HCT116 (cell line): ENCODE data around the gene FHIT. TPM values are rescaled to one million over a fixed set of nuclear protein-coding genes. Genes with fewer than 3 reads are reported as not detected.

Experiments
- ATAC-seq: fragments of 200-7000 bp; cut with Tn5 transposase; 2 replicates; pipeline ENCODE4 v1.9.1; 2020; ENCODE audit warnings: mild to moderate bottlenecking, moderate library complexity
- BruUV-seq: library from RNA; stranded (reverse); fragments of 400-500 nt; replicated peaks from 2 replicates; lab custom pipeline; 2021; lab: Mats Ljungman, UMichigan
- CTCF ChIA-PET: fragments of 300-600 bp; sonication (Branson Sonifier 250); formaldehyde crosslinking; loops from one replicate; lab custom pipeline; 2021; ENCODE audit warnings: antibody characterized with exemption; lab: Charles Lee
- POLR2A ChIA-PET: fragments of 300-600, 350-600 bp; sonication (Branson Sonifier 250); formaldehyde crosslinking; loops from one replicate; lab custom pipeline; 2021; ENCODE audit warnings: antibody characterized with exemption; lab: Charles Lee
- RAD21 ChIA-PET, 2 experiments: fragments of 300-600 bp; sonication (Branson Sonifier 250); formaldehyde crosslinking; loops; one replicate each; lab custom pipeline; 2023; ENCODE audit warnings: low total read pairs in 2 of 2; ENCODE audit not compliant: uncharacterized antibody in 2 of 2, unreplicated experiment in 2 of 2, low non-redundant PET in 1 of 2; lab: Charles Lee
- DNase-seq: peaks from one replicate; pipeline ENCODE4 v3.0.0-alpha.2; 2010; ENCODE audit warnings: low read depth, low spot score
- H2AFZ ChIP-seq: fragments of 200-600 bp; shearing (Covaris generic), sonication (generic); 2 replicates; pipeline ENCODE4 v1.6.1; 2017; ENCODE audit warnings: low read depth, mixed run types, mixed read lengths, antibody characterized with exemption, low read length; ENCODE audit not compliant: poor library complexity, severe bottlenecking
- H3K27ac ChIP-seq: 2 replicates; pipeline ENCODE4 v1.5.1; 2012; ENCODE audit warnings: low read depth, low read length
- H3K27me3 ChIP-seq: fragments of 200-600 bp; sonication (generic); 2 replicates; pipeline ENCODE4 v1.6.1; 2016; ENCODE audit warnings: mixed run types, low read length, mixed read lengths; ENCODE audit not compliant: insufficient read depth
- H3K36me3 ChIP-seq, 2 experiments: fragments of 200-500 bp in 1 of 2; fragments of 200-600 bp in 1 of 2; sonication (Bioruptor generic) in 1 of 2; sonication (generic) in 1 of 2; 2 replicates each; pipeline versions ENCODE4 v1.5.1 to v1.6.1; 2014 to 2016; ENCODE audit warnings: low read length in 2 of 2, inconsistent platforms in 1 of 2, mixed read lengths in 1 of 2, mixed run types in 1 of 2; ENCODE audit not compliant: insufficient read depth in 2 of 2, control insufficient read depth in 1 of 2
- H3K4me1 ChIP-seq, 2 experiments: fragments of 200-600 bp in 1 of 2; sonication (generic) in 1 of 2; 2 replicates each; pipeline versions ENCODE4 v1.5.1 to v1.6.1; 2012 to 2017; ENCODE audit warnings: low read length in 2 of 2, inconsistent platforms in 1 of 2, mild to moderate bottlenecking in 1 of 2, mixed read lengths in 1 of 2, mixed run types in 1 of 2, moderate library complexity in 1 of 2; ENCODE audit not compliant: insufficient read depth in 2 of 2, control insufficient read depth in 1 of 2
- H3K4me2 ChIP-seq: fragments of 200-600 bp; sonication (generic); 2 replicates; pipeline ENCODE4 v1.6.1; 2017; ENCODE audit warnings: mixed run types, low read length, mixed read lengths
- H3K4me3 ChIP-seq, 2 experiments: fragments of 200-600 bp in 1 of 2; sonication (generic) in 1 of 2; replicated peaks in 1 of 2; 2 replicates each; pipeline ENCODE4 v1.5.1; 2011 to 2016; ENCODE audit warnings: low read length in 2 of 2, control low read depth in 1 of 2, low read depth in 1 of 2, mild to moderate bottlenecking in 1 of 2, mixed read lengths in 1 of 2, mixed run types in 1 of 2
- H3K79me2 ChIP-seq: fragments of 200-600 bp; sonication (generic); 2 replicates; pipeline ENCODE4 v1.6.1; 2017; ENCODE audit warnings: mild to moderate bottlenecking, mixed run types, low read length, moderate library complexity, mixed read lengths; ENCODE audit not compliant: insufficient read depth
- H3K9ac ChIP-seq: fragments of 200-600 bp; sonication (generic); 2 replicates; pipeline ENCODE4 v1.6.1; 2016; ENCODE audit warnings: low read length, mixed read lengths
- H3K9me2 ChIP-seq: fragments of 200-600 bp; sonication (generic), shearing (Covaris generic); 2 replicates; pipeline ENCODE4 v1.6.1; 2017; ENCODE audit warnings: mixed run types, mild to moderate bottlenecking, moderate library complexity; ENCODE audit not compliant: insufficient read depth
- H3K9me3 ChIP-seq, 2 experiments: fragments of 200-500 bp in 1 of 2; fragments of 200-600 bp in 1 of 2; sonication (Bioruptor generic) in 1 of 2; sonication (generic) in 1 of 2; 2 replicates each; pipeline ENCODE4 v1.6.1; 2014 to 2017; ENCODE audit warnings: low read length in 2 of 2, mixed read lengths in 2 of 2, inconsistent platforms in 1 of 2, low read depth in 1 of 2, mild to moderate bottlenecking in 1 of 2, mixed run types in 1 of 2, moderate library complexity in 1 of 2; ENCODE audit not compliant: control insufficient read depth in 1 of 2, insufficient read depth in 1 of 2
- H4K20me1 ChIP-seq: fragments of 200-600 bp; sonication (generic), shearing (Covaris generic); 2 replicates; pipeline ENCODE4 v1.6.1; 2017; ENCODE audit warnings: mixed run types, mild to moderate bottlenecking, moderate library complexity; ENCODE audit not compliant: insufficient read depth
- CEBPB ChIP-seq: IDR thresholded peaks from 2 replicates; pipeline ENCODE4 v1.6.1; 2012; ENCODE audit warnings: low read depth
- CTCF ChIP-seq, 3 experiments: fragments of 200-600 bp in 1 of 3; sonication (generic) in 1 of 3; IDR thresholded peaks in 2 of 3; conservative IDR thresholded peaks in 1 of 3; 2 replicates each; pipeline ENCODE4 v1.5.1; 2012 to 2017; ENCODE audit warnings: low read depth in 2 of 3, low read length in 2 of 3, antibody characterized with exemption in 1 of 3, borderline replicate concordance in 1 of 3, control low read depth in 1 of 3, mild to moderate bottlenecking in 1 of 3, mixed read lengths in 1 of 3, mixed run types in 1 of 3, moderate library complexity in 1 of 3; ENCODE audit not compliant: insufficient read depth in 1 of 3
- EGR1 ChIP-seq: IDR thresholded peaks from 2 replicates; pipeline ENCODE4 v1.6.1; 2012; ENCODE audit warnings: low read depth
- ELF1 ChIP-seq: IDR thresholded peaks from 2 replicates; pipeline ENCODE4 v1.6.1; 2012; ENCODE audit warnings: low read depth, borderline replicate concordance
- EZH2 ChIP-seq: fragments of 200-600 bp; sonication (generic); IDR thresholded peaks from 2 replicates; pipeline ENCODE4 v1.6.1; 2017; ENCODE audit warnings: antibody characterized with exemption, mixed run types
- EZH2phosphoT487 ChIP-seq: fragments of 200-600 bp; IDR thresholded peaks from 2 replicates; pipeline ENCODE4 v1.6.1; 2018; ENCODE audit warnings: antibody characterized with exemption, borderline replicate concordance
- FOSL1 ChIP-seq: IDR thresholded peaks from 2 replicates; pipeline ENCODE4 v1.6.1; 2012; ENCODE audit warnings: low read depth
- MAX ChIP-seq: IDR thresholded peaks from 2 replicates; pipeline ENCODE4 v1.6.1; 2012
- POLR2A ChIP-seq: IDR thresholded peaks from 2 replicates; pipeline ENCODE4 v1.7.0; 2011; ENCODE audit warnings: borderline replicate concordance; ENCODE audit not compliant: insufficient read depth, insufficient read length; ENCODE audit errors: extremely low read depth
- POLR2AphosphoS5 ChIP-seq: IDR thresholded peaks from 2 replicates; pipeline ENCODE4 v1.6.1; 2011; ENCODE audit warnings: mild to moderate bottlenecking, low read depth, low read length, moderate library complexity
- RAD21 ChIP-seq: IDR thresholded peaks from 2 replicates; pipeline ENCODE4 v1.6.1; 2012; ENCODE audit warnings: low read depth, mild to moderate bottlenecking
- REST ChIP-seq: IDR thresholded peaks from 2 replicates; pipeline ENCODE4 v1.6.1; 2012; ENCODE audit warnings: low read depth
- SIN3A ChIP-seq: IDR thresholded peaks from 2 replicates; pipeline ENCODE4 v1.6.1; 2012; ENCODE audit warnings: low read depth
- SP1 ChIP-seq: IDR thresholded peaks from 2 replicates; pipeline ENCODE4 v1.6.1; 2012; ENCODE audit warnings: low read depth
- SRF ChIP-seq: IDR thresholded peaks from 2 replicates; pipeline ENCODE4 v1.6.1; 2012; ENCODE audit warnings: low read depth
- TCF7L2 ChIP-seq: IDR thresholded peaks from 2 replicates; pipeline ENCODE4 v1.7.0; 2011; ENCODE audit warnings: borderline replicate concordance, inconsistent platforms; ENCODE audit not compliant: insufficient read depth, insufficient read length; ENCODE audit errors: extremely low read depth
- YY1 ChIP-seq: IDR thresholded peaks from 2 replicates; pipeline ENCODE4 v1.6.1; 2011; ENCODE audit warnings: low read length, low read depth, moderate library complexity, mild to moderate bottlenecking; ENCODE audit not compliant: insufficient replicate concordance; ENCODE audit errors: extremely low read depth
- ZFX ChIP-seq: fragments of 450-650 bp; IDR thresholded peaks from 2 replicates; pipeline ENCODE4 v1.6.1; 2017
- ZNF274 ChIP-seq: fragments of 200-500 bp; sonication (Bioruptor generic); IDR thresholded peaks from 2 replicates; pipeline ENCODE4 v1.6.1; 2014; ENCODE audit warnings: mild to moderate bottlenecking, low read depth, low read length, inconsistent platforms
- intact Hi-C: fragments of 100-400 bp; cut with micrococcal nuclease; formaldehyde crosslinking; loops from 2 replicates; pipeline ENCODE4 v1.10.0; 2022
- total RNA-seq: library from RNA; stranded (reverse); gene quantifications from one replicate; pipeline ENCODE4 v1.2.1, GENCODE V29; 2021; ENCODE audit not compliant: unreplicated experiment
- TF ChIP-seq, protein P1 (sequence below): IDR thresholded peaks from 2 replicates; pipeline ENCODE4 v1.6.1; 2012

The FHIT gene
- total RNA-seq, 1 experiment from 2014 or later = 20.1 TPM

DNA sequence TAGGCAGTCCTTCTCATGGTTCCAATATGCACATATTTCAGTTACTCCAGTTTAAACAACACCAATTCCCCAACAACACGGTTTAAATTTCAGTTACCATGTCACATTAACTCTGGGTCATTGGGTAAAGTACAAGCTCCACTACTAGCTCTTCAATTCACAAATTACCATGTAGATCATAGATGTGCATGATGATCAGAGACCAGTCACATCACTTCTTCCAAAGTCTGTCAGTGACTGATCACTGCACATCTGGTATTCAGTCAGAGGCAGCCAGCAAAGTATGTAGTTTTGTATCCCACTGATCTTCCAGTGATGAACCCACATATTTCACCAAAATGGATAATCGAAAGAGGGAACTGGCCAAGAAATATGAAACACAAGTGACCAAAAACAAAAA, 1223.0 kb downstream of the FHIT start (continued):
- TF ChIP-seq MAX (no peak), POLR2AphosphoS5 (no peak), EZH2phosphoT487 (no peak), ZFX (no peak), SIN3A (no peak), SP1 (no peak)

DNA sequence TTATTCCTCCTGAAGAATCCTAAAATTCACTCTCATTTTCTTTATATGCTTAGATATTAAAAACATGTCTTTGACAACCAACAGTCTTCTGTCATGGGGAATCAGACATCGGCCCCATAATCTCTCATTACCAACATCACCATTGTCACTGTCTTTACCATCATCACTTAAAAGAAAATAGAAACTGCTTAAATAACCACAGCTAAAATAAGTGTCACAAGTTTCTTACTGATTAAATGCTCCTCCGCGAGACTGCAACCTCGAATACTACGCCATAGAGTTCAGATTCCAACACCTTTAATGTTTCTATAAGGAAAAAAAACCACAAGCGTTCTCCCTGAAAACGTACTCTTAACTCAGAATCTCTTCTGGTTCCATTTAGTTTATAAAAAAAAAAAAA, 1223.9 kb downstream of the FHIT start:
- no peak overlapping the region for H3K9ac ChIP-seq
- no peaks in the 10 kb centered on the region; the same call in 1 of the 2 replicates for H3K27me3 ChIP-seq
- BruUV-seq = no TSS peak
- no peak overlapping the region for H2AFZ ChIP-seq
- DNase-seq = no peak
- intact Hi-C loops = no loop called here
- POLR2A ChIA-PET = no interaction called here
- RAD21 ChIA-PET = no interaction called here
- TF ChIP-seq ELF1 (no peak), CEBPB (no peak), ZNF274 (no peak), EGR1 (no peak), CTCF (IDR thresholded peaks at IDR 0.05 in 2 of 3, conservative IDR thresholded peaks at IDR 0.05 in 1 of 3; ENCODE audit: borderline replicate concordance in 1 of 3, insufficient read depth in 1 of 3, low read depth in 2 of 3, low read length in 2 of 3) (no peak), ZFX (no peak), RAD21 (no peak), EZH2 (no peak), TCF7L2 (no peak), MAX (no peak), YY1 (no peak), REST (no peak), SRF (no peak), POLR2A (no peak), EZH2phosphoT487 (no peak), SP1 (no peak), FOSL1 (no peak), SIN3A (no peak), POLR2AphosphoS5 (no peak)
- TF ChIP-seq, protein P1, sequence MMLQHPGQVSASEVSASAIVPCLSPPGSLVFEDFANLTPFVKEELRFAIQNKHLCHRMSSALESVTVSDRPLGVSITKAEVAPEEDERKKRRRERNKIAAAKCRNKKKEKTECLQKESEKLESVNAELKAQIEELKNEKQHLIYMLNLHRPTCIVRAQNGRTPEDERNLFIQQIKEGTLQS = no peak
- ATAC-seq = no peak
- H3K79me2 ChIP-seq = no peaks in the 10 kb centered on the region
- H3K9me3 ChIP-seq = no peaks in the 10 kb centered on the region
- no peaks in the 10 kb centered on the region for H4K20me1 ChIP-seq
- no peaks in the 10 kb centered on the region for H3K4me1 ChIP-seq
- no peak overlapping the region for H3K27ac ChIP-seq
- CTCF ChIA-PET = no interaction called here
- no peaks in the 10 kb centered on the region for H3K9me2 ChIP-seq
- no peak overlapping the region for H3K4me2 ChIP-seq
- H3K36me3 ChIP-seq = no peaks in the 10 kb centered on the region
- no peak overlapping the region for H3K4me3 ChIP-seq
